HK-2 (cell line): ENCODE measurements around the gene MREG.

Source experiments
- DNase-seq: peaks from one replicate; pipeline ENCODE4 v3.0.0-alpha.2; 2018; ENCODE audit not compliant: unreplicated experiment

MREG gene

GRCh38 chr2:216013080-216013909 is at the start of gene MREG:
Gene MREG (minus strand): TSS chr2:216013551. CDS start chr2:216013327, 224 bp downstream.
- DNase-seq, result peak; percentile 85

- DNase-seq, result no peak
Measured at GRCh38 chr2:216059233-216059834, 46.0 kb upstream of the MREG start.

- DNase-seq, result peak; percentile 71
Measured at GRCh38 chr2:216057688-216058193, 44.4 kb upstream of the MREG start.

GRCh38 chr2:216056739-216057138 is 43.4 kb upstream of the MREG start:
- no peak for DNase-seq

GRCh38 chr2:216055680-216056079 is 42.3 kb upstream of the MREG start:
- no peak for DNase-seq

GRCh38 chr2:216052420-216052819 is 39.1 kb upstream of the MREG start:
- no peak for DNase-seq

GRCh38 chr2:216051350-216051749 is 38.0 kb upstream of the MREG start:
- DNase-seq, result no peak

- no peak for DNase-seq
Measured at GRCh38 chr2:216049452-216049851, 36.1 kb upstream of the MREG start.

- DNase-seq, result no peak
Measured at GRCh38 chr2:216047397-216047796, 34.0 kb upstream of the MREG start.

- no peak for DNase-seq
Measured at GRCh38 chr2:216044883-216045486, 31.6 kb upstream of the MREG start.

- DNase-seq, result no peak
Measured at GRCh38 chr2:216043949-216044348, 30.6 kb upstream of the MREG start.

- no peak for DNase-seq
Measured at GRCh38 chr2:216041438-216041837, 28.1 kb upstream of the MREG start.

- DNase-seq, result no peak
Measured at GRCh38 chr2:216039918-216040317, 26.6 kb upstream of the MREG start.

GRCh38 chr2:216034065-216034464 is 20.7 kb upstream of the MREG start:
- DNase-seq, result peak; percentile 73

GRCh38 chr2:216033403-216033802 is 20.1 kb upstream of the MREG start:
- no peak for DNase-seq

GRCh38 chr2:216031960-216032689 is 18.8 kb upstream of the MREG start:
- DNase-seq, result no peak

- no peak for DNase-seq
Measured at GRCh38 chr2:216030216-216030615, 16.9 kb upstream of the MREG start.

- DNase-seq, result no peak
Measured at GRCh38 chr2:216029416-216030129, 16.2 kb upstream of the MREG start.

GRCh38 chr2:216024779-216025336 is 11.5 kb upstream of the MREG start:
- DNase-seq, result no peak

- DNase-seq, result no peak
Measured at GRCh38 chr2:216023055-216023648, 9.8 kb upstream of the MREG start.
